Heart right ventricle (tissue), 16 donors: ENCODE data around the gene RANBP10. TPM values are rescaled to one million over a fixed set of nuclear protein-coding genes. Genes with fewer than 3 reads are reported as not detected.

Experiments used
- ATAC-seq, 8 donors: fragments of 200-7000 bp; cut with Tn5 transposase; one replicate each; pipeline ENCODE4 v1.9.1; 2020; ENCODE audit warnings: mild to moderate bottlenecking in 8 of 8, moderate library complexity in 8 of 8, moderate number of reproducible peaks in 1 of 8
- DNase-seq, 2 donors: peaks; one replicate each; pipeline ENCODE4 v3.0.0-alpha.2; 2020
- H3K27ac ChIP-seq, 10 donors: fragments of 200-600 bp; sonication (generic) in 2 of 10; one replicate each; pipeline versions ENCODE4 v1.5.0 to v1.8.0; 2020 to 2022; ENCODE audit warnings: mild to moderate bottlenecking in 3 of 10
- H3K27me3 ChIP-seq, 7 donors: fragments of 200-600 bp; one replicate each; pipeline ENCODE4 v1.8.0; 2021 to 2022; ENCODE audit warnings: mild to moderate bottlenecking in 2 of 7
- H3K36me3 ChIP-seq, 9 donors: fragments of 200-600 bp; sonication (generic) in 1 of 9; one replicate each; pipeline versions ENCODE4 v1.5.0 to v1.8.0; 2020 to 2022; ENCODE audit warnings: mild to moderate bottlenecking in 2 of 9
- H3K4me1 ChIP-seq, 9 donors: fragments of 200-600 bp; sonication (generic) in 1 of 9; one replicate each; pipeline versions ENCODE4 v1.5.0 to v1.8.0; 2020 to 2022; ENCODE audit warnings: mild to moderate bottlenecking in 4 of 9
- H3K4me3 ChIP-seq, 10 donors: fragments of 200-600 bp; sonication (generic) in 2 of 10; one replicate each; pipeline versions ENCODE4 v1.5.0 to v1.8.0; 2020 to 2022; ENCODE audit warnings: mild to moderate bottlenecking in 7 of 10, moderate library complexity in 2 of 10
- H3K9me3 ChIP-seq, 11 donors: fragments of 200-600 bp in 10 of 11; sonication (generic) in 2 of 11; one replicate each; pipeline versions ENCODE4 v1.5.0 to v1.8.0; 2013 to 2022; ENCODE audit warnings: mild to moderate bottlenecking in 2 of 11, control low read depth in 1 of 11, moderate library complexity in 1 of 11
- CTCF ChIP-seq, 9 donors: fragments of 200-600 bp; sonication (generic) in 2 of 9; IDR thresholded peaks; one replicate each; pipeline versions ENCODE4 v1.5.0 to v1.8.0; 2021 to 2022; ENCODE audit warnings: antibody characterized with exemption in 9 of 9, mild to moderate bottlenecking in 5 of 9, moderate library complexity in 1 of 9
- WGBS, 2 donors: extraction: QIAGEN DNeasy Blood & Tissue Kit; methylation state at CpG; one replicate each; pipeline ENCODE4 v1.1.7; 2013; ENCODE audit warnings: inconsistent platforms in 1 of 2; 5-methylcytosine and 5-hydroxymethylcytosine counted together
- intact Hi-C, 10 donors: fragments of 100-400 bp; cut with DNase I; formaldehyde crosslinking; loops; one replicate each; pipeline versions ENCODE4 v1.11.1 to v1.14.2; 2022
- polyA plus RNA-seq, 2 donors: library from polyadenylated mRNA; stranded (reverse); fragments of 200-250 nt; gene quantifications; one replicate each; pipeline ENCODE4 v1.2.3, GENCODE V29; 2013
- total RNA-seq, 10 donors: library from RNA; stranded (reverse); fragmentation: NEBNext Ultra II Directional in 3 of 10; extraction: Animal tissue kit (Norgen Biotek cat#: 25700) in 3 of 10; gene quantifications; one replicate each; pipeline versions ENCODE4 v1.2.1 to v1.2.4, GENCODE V29; 2021 to 2023
- donor health status: Arrhythmogenic right ventricular cardiomyopathy.
- donor health status: ischemic (EF 13 %, LVEDD 7.1; RV severe dilation, severe dysfunction).
- donor health status: healthy with polysubstance abuse.
- donor health status: DM: no; HTN: yes; CAD: no.
- donor health status: DM: no; HTN: no; CAD: no.
- donor health status: ischemic (EF 25% LVEDD 6.9; RV normal size, moderate dysfunction).
- donor health status: ischemic (EF 25% LVEDD 5.7; RV mildly dilated, moderate dysfunction).
- donor health status: healthy.
- donor health status: DM: yes; HTN: yes; CAD: no.
- donor health status: Ischemic cardiomyopathy.
- donor health status: ischemic (EF 35%, LVEDD 5.7; RV mildly dilated, moderate dysfunction).
- donor health status: nonischemic (EF 11% LVEDD 7.7; RV severe dilation, severe dysfunction).
- donor health status: DM: yes; HTN: yes; CAD: no.
- donor health status: PGD.
- donor health status: ischemic (EF 29% LVEDD 5.4; RV normal size, mild dysfunction).
- donor health status: nonischemic (EF 23%, LVEDD 6.1; RV moderate dilation, normal function).

RANBP10 gene
- total and polyA plus RNA-seq, 12 donors = 6.4 to 21.6 (median 13.4) TPM

- Histone ChIP-seq H3K36me3 (peaks cover 0 to 88% (median 35%) of the 10 kb centered on the region in 9 donors), H3K9me3 (no peaks in the 10 kb centered on the region), H3K4me1 (no peaks in the 10 kb centered on the region), H3K27ac (no peak overlapping the region), H3K27me3 (no peaks in the 10 kb centered on the region), H3K4me3 (no peak overlapping the region)
- ATAC-seq = no peak
- DNase-seq = no peak
- WGBS, 2 donors = 88 to 90% methylated on average over 5 of the region's 5 CpGs
- intact Hi-C loops = loop anchor here in 1 of 10 donors (10.0 kb wide), 1 partner anchor 61 kb away; no protein-coding TSS in a partner anchor
- TF ChIP-seq CTCF (IDR thresholded peaks at IDR 0.05) = no peak
Observed at GRCh38 chr16:67733734-67734470, 72.5 kb downstream of the RANBP10 start.

GRCh38 chr16:67731753-67732095 lies 74.6 kb downstream of the RANBP10 start:
- DNase-seq = no peak
- intact Hi-C loops = loop anchor here in 1 of 10 donors (10.0 kb wide), 1 partner anchor 63 kb away; no protein-coding TSS in a partner anchor
- H3K36me3 ChIP-seq = peaks cover 0 to 93% (median 49%) of the 10 kb centered on the region in 9 donors
- no peak overlapping the region for H3K27ac ChIP-seq
- no peak for ATAC-seq
- H3K4me1 ChIP-seq = no peaks in the 10 kb centered on the region
- no peaks in the 10 kb centered on the region for H3K27me3 ChIP-seq
- 93 to 94% methylated on average over 4 of the region's 4 CpGs for WGBS, 2 donors
- no peak for TF ChIP-seq CTCF (IDR thresholded peaks at IDR 0.05)
- H3K9me3 ChIP-seq = no peaks in the 10 kb centered on the region
- H3K4me3 ChIP-seq = no peak overlapping the region

- DNase-seq (no peak), ATAC-seq (no peak)
- H3K4me1 ChIP-seq = no peaks in the 10 kb centered on the region
- intact Hi-C loops = loop anchor here in 1 of 10 donors (10.0 kb wide), 1 partner anchor 64 kb away; no protein-coding TSS in a partner anchor
- TF ChIP-seq CTCF (IDR thresholded peaks at IDR 0.05) = no peak
- 93% methylated on average over 9 of the region's 9 CpGs for WGBS, 2 donors
- H3K27ac ChIP-seq = no peak overlapping the region
- peaks cover 0 to 98% (median 54%) of the 10 kb centered on the region in 9 donors for H3K36me3 ChIP-seq
- no peaks in the 10 kb centered on the region for H3K27me3 ChIP-seq
- H3K4me3 ChIP-seq = no peak overlapping the region
- no peaks in the 10 kb centered on the region for H3K9me3 ChIP-seq
Observed at GRCh38 chr16:67731071-67731752, 75.1 kb downstream of the RANBP10 start.

- intact Hi-C loops = loop anchor here in 1 of 10 donors (10.0 kb wide), 1 partner anchor 64 kb away; no protein-coding TSS in a partner anchor
- WGBS, 2 donors = 92 to 93% methylated on average over 6 of the region's 6 CpGs
Observed at GRCh38 chr16:67730326-67730725, 76.0 kb downstream of the RANBP10 start.

More at GRCh38 chr16:67730326-67730725, 76.0 kb downstream of the RANBP10 start:
- no peaks in the 10 kb centered on the region for H3K4me1 ChIP-seq
- DNase-seq (no peak), ATAC-seq (no peak)
- no peaks in the 10 kb centered on the region for H3K27me3 ChIP-seq
- no peak overlapping the region for H3K4me3 ChIP-seq
- no peak for TF ChIP-seq CTCF (IDR thresholded peaks at IDR 0.05)
- H3K27ac ChIP-seq = no peak overlapping the region
- peaks cover 0 to 100% (median 56%) of the 10 kb centered on the region in 9 donors for H3K36me3 ChIP-seq
- H3K9me3 ChIP-seq = no peaks in the 10 kb centered on the region
